Heart left ventricle (tissue), 16 donors: ENCODE data around the gene EIF1AY. TPM values are rescaled to one million over a fixed set of nuclear protein-coding genes. Genes with fewer than 3 reads are reported as not detected.
"Not testable (repeated sequence)": the region's sequence is repeated elsewhere in the genome, so short reads cannot be mapped to it uniquely, and the experiment has no call there.

Source experiments
- ATAC-seq, 4 donors: fragments of 200-7000 bp; cut with Tn5 transposase; one replicate each; pipeline ENCODE4 v1.9.1; 2020 to 2022; ENCODE audit warnings: moderate library complexity in 4 of 4, mild to moderate bottlenecking in 3 of 4, moderate number of reproducible peaks in 1 of 4
- DNase-seq, 5 donors: peaks; one replicate each; pipeline ENCODE4 v3.0.0-alpha.2; 2020
- H3K27ac ChIP-seq, 12 donors: fragments of 200-600 bp; sonication (generic) in 4 of 12; one replicate each; pipeline versions ENCODE4 v1.5.0 to v1.8.0; 2016 to 2022; ENCODE audit warnings: mild to moderate bottlenecking in 2 of 12
- H3K27me3 ChIP-seq, 9 donors: fragments of 200-600 bp; sonication (generic) in 2 of 9; one replicate each; pipeline versions ENCODE4 v1.5.1 to v1.8.0; 2016 to 2022; ENCODE audit warnings: mild to moderate bottlenecking in 3 of 9
- H3K36me3 ChIP-seq, 9 donors: fragments of 200-600 bp; sonication (generic) in 2 of 9; one replicate each; pipeline versions ENCODE4 v1.5.0 to v1.8.0; 2018 to 2022; ENCODE audit warnings: mild to moderate bottlenecking in 2 of 9
- H3K4me1 ChIP-seq, 12 donors: fragments of 200-600 bp; sonication (generic) in 4 of 12; one replicate each; pipeline versions ENCODE4 v1.5.0 to v1.8.0; 2016 to 2022; ENCODE audit warnings: mild to moderate bottlenecking in 3 of 12
- H3K4me3 ChIP-seq, 12 donors: fragments of 200-600 bp; sonication (generic) in 4 of 12; one replicate each; pipeline versions ENCODE4 v1.5.0 to v1.8.0; 2017 to 2022; ENCODE audit warnings: mild to moderate bottlenecking in 9 of 12, moderate library complexity in 4 of 12
- H3K9me3 ChIP-seq, 12 donors: fragments of 200-600 bp; sonication (generic) in 4 of 12; one replicate each; pipeline versions ENCODE4 v1.5.0 to v1.8.0; 2016 to 2022; ENCODE audit warnings: mild to moderate bottlenecking in 1 of 12
- POLR2A ChIP-seq, 2 donors: fragments of 450-650 bp; IDR thresholded peaks; one replicate each; pipeline ENCODE4 v1.6.1; 2017; ENCODE audit warnings: antibody characterized with exemption in 2 of 2, mild to moderate bottlenecking in 2 of 2, moderate library complexity in 2 of 2
- WGBS, 4 donors: extraction: QIAGEN DNeasy Blood & Tissue Kit in 2 of 4; methylation state at CpG; one replicate each; pipeline versions ENCODE4 v1.1.5 to v1.1.7; 2013 to 2018; 5-methylcytosine and 5-hydroxymethylcytosine counted together
- intact Hi-C, 10 donors: fragments of 100-400 bp; cut with DNase I; formaldehyde crosslinking; loops; one replicate each; pipeline versions ENCODE4 v1.11.1 to v1.14.2; 2022
- polyA plus RNA-seq, 2 donors: library from polyadenylated mRNA; stranded (reverse); fragments of 200-250 nt; gene quantifications; one replicate each; pipeline ENCODE4 v1.2.3, GENCODE V29; 2013
- total RNA-seq, 9 donors: library from RNA; depleted of rRNA in 2 of 9; stranded (reverse); fragments of >200 nt in 2 of 9; fragmentation: NEBNext Ultra II Directional in 3 of 9; extraction: Animal tissue kit (Norgen Biotek cat#: 25700) in 3 of 9; gene quantifications; one replicate each; pipeline versions ENCODE4 v1.1.0 to v1.2.4, GENCODE V29; 2016 to 2023
- TF ChIP-seq, protein P1 (sequence below), 12 donors: fragments of 200-600 bp; sonication (generic) in 4 of 12; IDR thresholded peaks; one replicate each; pipeline versions ENCODE4 v1.5.0 to v1.8.0; 2018 to 2022; ENCODE audit warnings: antibody characterized with exemption in 12 of 12, mild to moderate bottlenecking in 5 of 12
- donor health status: ischemic (EF 13 %, LVEDD 7.1; RV severe dilation, severe dysfunction).
- donor health status: healthy with polysubstance abuse.
- donor health status: DM: no; HTN: yes; CAD: no.
- donor health status: DM: no; HTN: no; CAD: no.
- donor health status: ischemic (EF 25% LVEDD 6.9; RV normal size, moderate dysfunction).
- donor health status: ischemic (EF 25% LVEDD 5.7; RV mildly dilated, moderate dysfunction).
- donor health status: healthy.
- donor health status: DM: yes; HTN: yes; CAD: no.
- donor health status: ischemic (EF 35%, LVEDD 5.7; RV mildly dilated, moderate dysfunction).
- donor health status: nonischemic (EF 11% LVEDD 7.7; RV severe dilation, severe dysfunction).
- donor health status: DM: yes; HTN: yes; CAD: no.
- donor health status: PGD.
- donor health status: ischemic (EF 29% LVEDD 5.4; RV normal size, mild dysfunction).
- donor health status: nonischemic (EF 23%, LVEDD 6.1; RV moderate dilation, normal function).

Gene EIF1AY
- total and polyA plus RNA-seq, 11 donors, result 56.8 to 276 (median 192) TPM; not detected in 5

- 15 to 16% methylated on average over 1 of the region's 1 CpG; no CpG with 5 or more reads in 2 of the 4 donors for WGBS, 4 donors
- H3K4me1 ChIP-seq, result peaks cover 0 to 9% (median 0%) of the 10 kb centered on the region in 12 donors
- intact Hi-C loops, result no loop called here
- H3K36me3 ChIP-seq, result no peaks in the 10 kb centered on the region
- no peak for TF ChIP-seq POLR2A (IDR thresholded peaks at IDR 0.05)
- TF ChIP-seq, protein P1, sequence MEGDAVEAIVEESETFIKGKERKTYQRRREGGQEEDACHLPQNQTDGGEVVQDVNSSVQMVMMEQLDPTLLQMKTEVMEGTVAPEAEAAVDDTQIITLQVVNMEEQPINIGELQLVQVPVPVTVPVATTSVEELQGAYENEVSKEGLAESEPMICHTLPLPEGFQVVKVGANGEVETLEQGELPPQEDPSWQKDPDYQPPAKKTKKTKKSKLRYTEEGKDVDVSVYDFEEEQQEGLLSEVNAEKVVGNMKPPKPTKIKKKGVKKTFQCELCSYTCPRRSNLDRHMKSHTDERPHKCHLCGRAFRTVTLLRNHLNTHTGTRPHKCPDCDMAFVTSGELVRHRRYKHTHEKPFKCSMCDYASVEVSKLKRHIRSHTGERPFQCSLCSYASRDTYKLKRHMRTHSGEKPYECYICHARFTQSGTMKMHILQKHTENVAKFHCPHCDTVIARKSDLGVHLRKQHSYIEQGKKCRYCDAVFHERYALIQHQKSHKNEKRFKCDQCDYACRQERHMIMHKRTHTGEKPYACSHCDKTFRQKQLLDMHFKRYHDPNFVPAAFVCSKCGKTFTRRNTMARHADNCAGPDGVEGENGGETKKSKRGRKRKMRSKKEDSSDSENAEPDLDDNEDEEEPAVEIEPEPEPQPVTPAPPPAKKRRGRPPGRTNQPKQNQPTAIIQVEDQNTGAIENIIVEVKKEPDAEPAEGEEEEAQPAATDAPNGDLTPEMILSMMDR (IDR thresholded peaks at IDR 0.05), result no peak
- no peak overlapping the region for H3K27ac ChIP-seq
- H3K27me3 ChIP-seq, result no peaks in the 10 kb centered on the region
- H3K4me3 ChIP-seq, result no peak overlapping the region
- ATAC-seq (no peak), DNase-seq (no peak)
- peaks cover 0 to 10% (median 0%) of the 10 kb centered on the region in 12 donors for H3K9me3 ChIP-seq
These were observed 31.1 kb upstream of the EIF1AY start for GRCh38 chrY:20544451-20544960.

GRCh38 chrY:20546071-20546470 is 29.5 kb upstream of the EIF1AY start:
- H3K4me1 ChIP-seq, result peaks cover 0 to 9% (median 0%) of the 10 kb centered on the region in 12 donors
- H3K36me3 ChIP-seq, result no peaks in the 10 kb centered on the region
- no peak for ATAC-seq
- H3K4me3 ChIP-seq, result no peak overlapping the region
- intact Hi-C loops, result no loop called here
- TF ChIP-seq POLR2A (IDR thresholded peaks at IDR 0.05), result no peak
- TF ChIP-seq, protein P1 (IDR thresholded peaks at IDR 0.05), result no peak
- peaks cover 0 to 10% (median 0%) of the 10 kb centered on the region in 12 donors for H3K9me3 ChIP-seq
- WGBS, 4 donors, result 57 to 65% methylated on average over 2 of the region's 2 CpGs; no CpG with 5 or more reads in 2 of the 4 donors
- no peak for DNase-seq
- no peak overlapping the region for H3K27ac ChIP-seq
- no peaks in the 10 kb centered on the region for H3K27me3 ChIP-seq

DNA sequence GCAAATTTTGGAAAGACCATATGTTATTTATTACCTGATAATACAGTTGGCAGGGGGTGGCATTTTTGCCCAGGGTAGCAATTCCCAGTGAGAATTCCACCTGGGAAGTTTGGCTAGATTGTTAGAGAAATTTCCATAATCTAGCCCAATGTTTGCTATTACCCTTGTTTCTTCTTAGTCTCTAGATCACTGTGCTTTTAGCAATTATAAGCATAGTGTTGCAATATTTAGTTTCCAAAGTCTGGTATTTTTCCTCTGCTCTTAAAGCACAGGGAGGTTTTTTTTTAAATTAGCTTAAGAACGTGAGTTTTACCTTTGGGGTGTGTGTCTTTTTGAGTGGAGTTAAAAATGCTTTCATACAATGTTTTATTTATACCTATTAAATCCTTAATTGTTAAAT is 26.3 kb upstream of the EIF1AY start:
- Histone ChIP-seq H3K27me3 (no peaks in the 10 kb centered on the region), H3K9me3 (peaks cover 0 to 10% (median 0%) of the 10 kb centered on the region in 12 donors), H3K36me3 (no peaks in the 10 kb centered on the region), H3K4me3 (no peak overlapping the region), H3K4me1 (peaks cover 0 to 15% (median 0%) of the 10 kb centered on the region in 12 donors), H3K27ac (no peak overlapping the region)
- TF ChIP-seq, protein P1 (IDR thresholded peaks at IDR 0.05), result no peak
- no peak for TF ChIP-seq POLR2A (IDR thresholded peaks at IDR 0.05)
- intact Hi-C loops, result no loop called here
- ATAC-seq, result no peak
- WGBS, 4 donors, result 61 to 74% methylated on average over 1 of the region's 1 CpG; no CpG with 5 or more reads in 2 of the 4 donors
- no peak for DNase-seq

- no peak overlapping the region for H3K27ac ChIP-seq
- DNase-seq (no peak), ATAC-seq (no peak)
- H3K4me1 ChIP-seq, result peaks cover 0 to 9% (median 0%) of the 10 kb centered on the region in 12 donors
- WGBS, 4 donors, result 95 to 98% methylated on average over 28 of the region's 28 CpGs; no CpG with 5 or more reads in 2 of the 4 donors
- no peaks in the 10 kb centered on the region for H3K27me3 ChIP-seq
- intact Hi-C loops, result loop anchor here in 2 of 10 donors (10.0 kb wide), 2 partner anchors 53 to 193 kb away; no protein-coding TSS in a partner anchor
- TF ChIP-seq, protein P1 (IDR thresholded peaks at IDR 0.05), result no peak
- TF ChIP-seq POLR2A (IDR thresholded peaks at IDR 0.05), result no peak
- H3K4me3 ChIP-seq, result no peak overlapping the region
- H3K36me3 ChIP-seq, result no peaks in the 10 kb centered on the region
- peaks cover 0 to under 1% (median 0%) of the 10 kb centered on the region in 12 donors for H3K9me3 ChIP-seq
These were observed 23.7 kb upstream of the EIF1AY start for GRCh38 chrY:20551840-20552239.

GRCh38 chrY:20552764-20553323 is 22.7 kb upstream of the EIF1AY start:
- H3K4me1 ChIP-seq, H3K27ac ChIP-seq, H3K9me3 ChIP-seq, H3K36me3 ChIP-seq, ATAC-seq, H3K4me3 ChIP-seq, H3K27me3 ChIP-seq, DNase-seq: not testable (repeated sequence)
- WGBS, 4 donors, result 68 to 74% methylated on average over 9 to 10 of the region's 10 CpGs; no CpG with 5 or more reads in 2 of the 4 donors
- intact Hi-C loops, result loop anchor here in 2 of 10 donors (10.0 kb wide), 2 partner anchors 52 to 192 kb away; no protein-coding TSS in a partner anchor
